ENCODE results near the gene ERGIC3. TPM values are rescaled to one million over a fixed set of nuclear protein-coding genes. Genes with fewer than 3 reads are reported as not detected.

The ERGIC3 gene
- polyA plus RNA-seq, 1 donor (not counting 4 experiments of a cell fraction or from before 2014, with no cell fraction given): 201 TPM

DNA sequence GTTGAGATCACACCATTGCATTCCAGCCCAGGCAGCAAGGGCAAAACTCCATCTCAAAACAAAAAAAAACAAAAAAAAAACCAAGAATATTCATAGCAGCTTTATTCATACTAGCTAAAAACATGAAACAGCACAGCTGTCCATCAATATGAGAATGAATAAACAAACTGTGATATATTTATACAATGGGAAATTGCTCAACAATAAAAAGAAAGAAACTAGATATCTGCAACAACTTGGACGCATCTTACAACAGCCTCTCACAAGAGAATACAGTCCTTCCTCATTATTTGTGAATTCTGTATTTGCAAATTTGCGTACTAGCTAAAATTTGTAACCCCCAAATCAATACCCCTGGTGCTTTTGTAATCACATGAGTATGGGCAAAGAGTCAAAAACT lies 45.6 kb downstream of the ERGIC3 start:
- dilution Hi-C loops (cut with MboI; ENCODE audit: extremely low pct_ligation_motif_present, low sequenced_read_pairs): no loop called here
- Histone ChIP-seq H3K27ac (ENCODE audit: control insufficient read depth, insufficient read depth, low read length) (no peak overlapping the region), H4K20me1 (ENCODE audit: control insufficient read depth, extremely low read depth, insufficient read depth, low read length) (no peaks in the 10 kb centered on the region), H3K4me1 (ENCODE audit: control insufficient read depth, extremely low read depth, insufficient read depth, low read length) (peaks cover 2% of the 10 kb centered on the region), H2AFZ (ENCODE audit: control insufficient read depth, low read length) (no peak overlapping the region), H3K9me1 (ENCODE audit: control insufficient read depth, extremely low read depth, insufficient read depth, low read length) (no peaks in the 10 kb centered on the region), H3K4me2 (ENCODE audit: control insufficient read depth, extremely low read depth, insufficient read depth, low read depth, low read length) (no peak overlapping the region), H3K9ac (ENCODE audit: control insufficient read depth, extremely low read depth, insufficient read depth, low read length) (no peak overlapping the region), H3K27me3 (ENCODE audit: control insufficient read depth, extremely low read depth, insufficient read depth, low read length) (no peaks in the 10 kb centered on the region), H3K36me3 (ENCODE audit: control insufficient read depth in 2 of 2, extremely low read depth in 1 of 2, insufficient read depth in 2 of 2, low read length in 2 of 2) (no peaks in the 10 kb centered on the region), H3K79me2 (ENCODE audit: control insufficient read depth, insufficient read depth, low read length) (no peaks in the 10 kb centered on the region), H3K4me3 (ENCODE audit: control insufficient read depth in 2 of 3, extremely low read depth in 1 of 3, insufficient read depth in 2 of 3, low read depth in 1 of 3, low read length in 3 of 3) (no peak overlapping the region), H3K9me3 (ENCODE audit: control insufficient read depth, low read depth, low read length) (no peaks in the 10 kb centered on the region)
- DNase-seq (ENCODE audit: low read depth, low spot score) (no peak), FAIRE-seq (no peak)
- TF ChIP-seq, protein P1, sequence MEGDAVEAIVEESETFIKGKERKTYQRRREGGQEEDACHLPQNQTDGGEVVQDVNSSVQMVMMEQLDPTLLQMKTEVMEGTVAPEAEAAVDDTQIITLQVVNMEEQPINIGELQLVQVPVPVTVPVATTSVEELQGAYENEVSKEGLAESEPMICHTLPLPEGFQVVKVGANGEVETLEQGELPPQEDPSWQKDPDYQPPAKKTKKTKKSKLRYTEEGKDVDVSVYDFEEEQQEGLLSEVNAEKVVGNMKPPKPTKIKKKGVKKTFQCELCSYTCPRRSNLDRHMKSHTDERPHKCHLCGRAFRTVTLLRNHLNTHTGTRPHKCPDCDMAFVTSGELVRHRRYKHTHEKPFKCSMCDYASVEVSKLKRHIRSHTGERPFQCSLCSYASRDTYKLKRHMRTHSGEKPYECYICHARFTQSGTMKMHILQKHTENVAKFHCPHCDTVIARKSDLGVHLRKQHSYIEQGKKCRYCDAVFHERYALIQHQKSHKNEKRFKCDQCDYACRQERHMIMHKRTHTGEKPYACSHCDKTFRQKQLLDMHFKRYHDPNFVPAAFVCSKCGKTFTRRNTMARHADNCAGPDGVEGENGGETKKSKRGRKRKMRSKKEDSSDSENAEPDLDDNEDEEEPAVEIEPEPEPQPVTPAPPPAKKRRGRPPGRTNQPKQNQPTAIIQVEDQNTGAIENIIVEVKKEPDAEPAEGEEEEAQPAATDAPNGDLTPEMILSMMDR (optimal IDR thresholded peaks at IDR 0.05 in 1 of 3, IDR thresholded peaks at IDR 0.05 in 1 of 3, conservative IDR thresholded peaks at IDR 0.05 in 1 of 3; ENCODE audit: extremely low read depth in 1 of 3, insufficient read depth in 2 of 3, low read length in 3 of 3): no peak
- no peak for TF ChIP-seq EZH2 (IDR thresholded peaks at IDR 0.05; ENCODE audit: low read length)

DNA sequence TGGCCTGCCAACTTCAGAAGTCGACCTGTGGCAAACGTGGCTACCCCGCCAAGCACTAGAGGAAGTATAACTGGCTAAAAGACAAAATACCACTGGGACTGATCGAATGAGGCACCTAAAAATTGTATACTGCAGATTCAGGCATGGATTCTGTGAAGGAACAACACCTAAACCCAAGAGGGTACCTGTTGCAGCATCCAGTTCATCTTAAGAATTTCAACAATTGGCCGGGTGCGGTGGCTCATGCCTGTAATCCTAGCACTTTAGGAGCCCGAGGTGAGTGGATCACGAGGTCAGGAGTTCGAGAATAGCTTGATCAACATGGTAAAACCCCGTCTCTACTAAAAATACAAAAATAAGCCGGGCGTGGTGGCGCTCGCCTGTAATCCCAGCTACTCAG lies 46.5 kb downstream of the ERGIC3 start:
- dilution Hi-C loops (cut with MboI; ENCODE audit: extremely low pct_ligation_motif_present, low sequenced_read_pairs): no loop called here
- DNase-seq (ENCODE audit: low read depth, low spot score): no peak

More for the DNA sequence above, 46.5 kb downstream of the ERGIC3 start:
- H3K9me1 ChIP-seq (ENCODE audit: control insufficient read depth, extremely low read depth, insufficient read depth, low read length): no peaks in the 10 kb centered on the region
- no peak for FAIRE-seq
- H3K4me3 ChIP-seq (ENCODE audit: control insufficient read depth in 2 of 3, extremely low read depth in 1 of 3, insufficient read depth in 2 of 3, low read depth in 1 of 3, low read length in 3 of 3): no peak overlapping the region
- no peaks in the 10 kb centered on the region for H3K27me3 ChIP-seq (ENCODE audit: control insufficient read depth, extremely low read depth, insufficient read depth, low read length)
- H3K27ac ChIP-seq (ENCODE audit: control insufficient read depth, insufficient read depth, low read length): no peak overlapping the region
- H4K20me1 ChIP-seq (ENCODE audit: control insufficient read depth, extremely low read depth, insufficient read depth, low read length): no peaks in the 10 kb centered on the region
- H2AFZ ChIP-seq (ENCODE audit: control insufficient read depth, low read length): no peak overlapping the region
- peaks cover 2% of the 10 kb centered on the region for H3K4me1 ChIP-seq (ENCODE audit: control insufficient read depth, extremely low read depth, insufficient read depth, low read length)
- no peaks in the 10 kb centered on the region for H3K79me2 ChIP-seq (ENCODE audit: control insufficient read depth, insufficient read depth, low read length)
- H3K4me2 ChIP-seq (ENCODE audit: control insufficient read depth, extremely low read depth, insufficient read depth, low read depth, low read length): no peak overlapping the region
- H3K9me3 ChIP-seq (ENCODE audit: control insufficient read depth, low read depth, low read length): no peaks in the 10 kb centered on the region
- H3K9ac ChIP-seq (ENCODE audit: control insufficient read depth, extremely low read depth, insufficient read depth, low read length): no peak overlapping the region
- TF ChIP-seq, protein P1 (optimal IDR thresholded peaks at IDR 0.05 in 1 of 3, IDR thresholded peaks at IDR 0.05 in 1 of 3, conservative IDR thresholded peaks at IDR 0.05 in 1 of 3; ENCODE audit: extremely low read depth in 1 of 3, insufficient read depth in 2 of 3, low read length in 3 of 3): no peak
- TF ChIP-seq EZH2 (IDR thresholded peaks at IDR 0.05; ENCODE audit: low read length): no peak
- no peaks in the 10 kb centered on the region for H3K36me3 ChIP-seq (ENCODE audit: control insufficient read depth in 2 of 2, extremely low read depth in 1 of 2, insufficient read depth in 2 of 2, low read length in 2 of 2)

All from keratinocyte (primary cell).